RCC 7860 (cell line): ENCODE measurements around the gene ARHGAP9.
A peak's percentile ranks its signal among the peaks of the same experiment; 100 is the strongest.
"Not testable (repeated sequence)": the region's sequence is repeated elsewhere in the genome, so short reads cannot be mapped to it uniquely, and the experiment has no call there.

ENCODE experiments used
- DNase-seq: peaks from one replicate; pipeline ENCODE4 v3.0.0-alpha.2; 2015; ENCODE audit warnings: low spot score
- FAIRE-seq: peaks from 2 replicates; lab custom pipeline; 2012; peaks lifted over from hg19 to GRCh38; lab: Jason Lieb, UNC

The ARHGAP9 gene

GRCh38 chr12:57495051-57495701 is 15.5 kb upstream of the ARHGAP9 start:
- not testable (repeated sequence) for DNase-seq, FAIRE-seq

- DNase-seq: no peak
- no peak for FAIRE-seq
These were observed 12.0 kb upstream of the ARHGAP9 start for GRCh38 chr12:57491393-57492280.

- DNase-seq: no peak
- no peak for FAIRE-seq
These were observed 10.5 kb upstream of the ARHGAP9 start for GRCh38 chr12:57490126-57490525.

GRCh38 chr12:57489157-57489641 is 9.5 kb upstream of the ARHGAP9 start:
- peak; percentile 51 for DNase-seq

GRCh38 chr12:57488402-57489156 is 8.9 kb upstream of the ARHGAP9 start:
- FAIRE-seq: no peak
- DNase-seq: no peak

More at GRCh38 chr12:57489157-57489641, 9.5 kb upstream of the ARHGAP9 start:
- no peak for FAIRE-seq

GRCh38 chr12:57487597-57488401 is 8.1 kb upstream of the ARHGAP9 start, which contains the start of gene MARS1:
Gene MARS1 (plus strand): TSS chr12:57488068. CDS start chr12:57488091, 23 bp downstream.
- DNase-seq (peak; percentile 91), FAIRE-seq (peak; percentile 75)

GRCh38 chr12:57487055-57487596 is 7.5 kb upstream of the ARHGAP9 start:
- no peak for FAIRE-seq

GRCh38 chr12:57485695-57486094 is 6.0 kb upstream of the ARHGAP9 start:
- DNase-seq (no peak), FAIRE-seq (no peak)

More at GRCh38 chr12:57487055-57487596, 7.5 kb upstream of the ARHGAP9 start:
- no peak for DNase-seq

GRCh38 chr12:57483466-57483865 is 3.8 kb upstream of the ARHGAP9 start:
- DNase-seq (peak; percentile 41), FAIRE-seq (no peak)

GRCh38 chr12:57481671-57482070 is 2.0 kb upstream of the ARHGAP9 start:
- FAIRE-seq (no peak), DNase-seq (no peak)

GRCh38 chr12:57479043-57479375 is 657 bp downstream of the ARHGAP9 start:
- FAIRE-seq (no peak), DNase-seq (no peak)

GRCh38 chr12:57477710-57478681 is 1.7 kb downstream of the ARHGAP9 start:
- no peak for DNase-seq

GRCh38 chr12:57476993-57477709 is 2.5 kb downstream of the ARHGAP9 start:
- FAIRE-seq (no peak), DNase-seq (no peak)

More at GRCh38 chr12:57477710-57478681, 1.7 kb downstream of the ARHGAP9 start:
- FAIRE-seq: no peak

- DNase-seq (no peak), FAIRE-seq (no peak)
These were observed 3.3 kb downstream of the ARHGAP9 start for GRCh38 chr12:57476162-57476992.

- no peak for FAIRE-seq
- no peak for DNase-seq
These were observed 4.2 kb downstream of the ARHGAP9 start for GRCh38 chr12:57475271-57476161.

- DNase-seq: no peak
- FAIRE-seq: no peak
These were observed 4.8 kb downstream of the ARHGAP9 start for GRCh38 chr12:57474862-57475261.
